ENCODE results near the gene CACNA2D3. TPM values are rescaled to one million over a fixed set of nuclear protein-coding genes. Genes with fewer than 3 reads are reported as not detected.

CACNA2D3 gene
- total RNA-seq, 1 donor from 2014 or later, result 0.10 TPM

DNA sequence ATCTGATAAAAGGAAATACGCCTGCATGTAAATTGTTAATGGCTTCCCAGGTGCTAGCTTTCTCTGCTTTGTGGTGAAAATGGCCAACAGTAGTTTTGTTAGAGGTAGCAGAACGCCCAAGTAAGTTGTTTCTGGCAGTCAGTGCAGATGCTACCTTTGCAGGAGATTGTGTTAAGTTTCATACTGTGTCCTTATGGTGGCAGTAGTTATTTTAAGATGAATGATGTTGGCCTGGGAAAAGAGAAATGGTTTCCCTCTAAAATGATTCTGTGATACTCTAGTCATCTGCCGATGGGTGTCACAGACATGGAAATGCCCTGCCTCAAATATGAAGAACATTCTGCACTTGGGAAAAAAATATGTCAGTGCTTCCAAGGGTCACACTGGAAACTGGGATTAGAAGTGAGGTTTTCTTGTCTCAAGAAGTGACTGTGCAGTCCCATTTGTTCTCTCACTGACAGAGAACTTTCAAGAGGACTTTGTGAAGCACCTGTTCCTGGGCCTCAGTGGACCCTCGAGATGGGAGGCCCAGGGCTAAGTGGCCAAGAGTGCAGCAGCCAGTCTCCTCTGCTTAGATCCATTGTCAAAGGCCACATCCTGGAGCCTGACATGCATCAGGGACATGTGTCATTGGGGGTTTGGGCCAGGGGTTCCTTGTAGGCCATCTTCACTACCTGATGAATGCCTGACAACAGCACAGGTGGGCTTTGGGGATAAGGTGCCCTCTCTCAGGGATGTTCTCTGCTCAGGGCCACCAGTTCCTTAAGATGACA is 393.3 kb downstream of the CACNA2D3 start:
- no peak for ATAC-seq
- DNase-seq (ENCODE audit: low spot score), result no peak

DNA sequence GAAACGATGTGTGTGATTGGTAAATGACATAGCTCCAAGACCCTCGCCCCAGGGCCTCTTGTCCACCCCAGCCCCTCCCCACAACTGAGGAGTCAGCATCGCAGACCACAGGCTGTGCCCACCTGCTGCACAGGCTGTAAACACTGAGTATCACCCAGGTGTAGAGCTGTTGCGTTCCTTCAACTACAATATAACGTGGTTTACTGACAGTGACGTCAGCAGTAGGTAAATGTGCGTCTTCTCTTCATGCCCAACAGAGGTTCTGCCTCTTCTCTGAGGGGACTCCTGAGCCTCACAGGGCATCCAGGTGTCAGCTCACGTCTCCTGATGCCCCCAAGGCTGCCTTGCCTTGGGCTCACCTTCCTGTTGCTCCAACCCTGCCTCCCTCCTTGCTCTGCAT is 395.1 kb downstream of the CACNA2D3 start:
- no peak for DNase-seq (ENCODE audit: low spot score)

DNA sequence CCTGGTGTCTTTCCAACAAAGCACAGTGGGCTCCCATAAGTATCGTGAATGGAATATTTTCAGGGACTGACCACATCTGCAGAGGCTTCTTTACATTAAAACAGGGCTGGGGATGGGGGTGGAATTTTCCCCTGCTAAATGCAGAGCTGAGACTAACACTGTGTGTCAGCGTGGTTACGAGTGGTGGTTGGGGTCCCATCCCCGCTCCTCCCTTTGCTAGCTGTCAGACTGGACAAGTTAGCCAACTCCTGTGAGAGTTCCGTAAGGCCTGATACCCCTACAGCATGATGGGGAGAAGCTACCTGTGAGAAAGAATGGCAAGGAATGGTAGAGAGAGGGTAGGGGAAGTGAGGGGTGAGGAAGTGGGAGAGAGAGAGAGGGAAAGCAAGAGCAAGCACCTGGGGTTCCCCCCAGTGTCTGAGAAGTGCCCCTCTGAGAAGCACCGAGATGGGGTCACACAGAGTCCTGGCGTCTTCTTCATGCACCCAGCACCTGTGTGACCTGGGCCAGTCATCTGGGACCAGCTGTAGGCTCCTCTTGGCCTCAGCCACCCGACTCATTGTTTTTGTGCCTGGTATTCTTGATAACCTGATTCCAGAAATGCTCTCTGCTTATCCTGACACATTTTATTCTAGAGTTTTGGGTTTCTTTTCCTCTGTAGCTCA is 395.8 kb downstream of the CACNA2D3 start:
- ATAC-seq, result no peak

More for the DNA sequence above, 395.1 kb downstream of the CACNA2D3 start:
- no peak for ATAC-seq

DNA sequence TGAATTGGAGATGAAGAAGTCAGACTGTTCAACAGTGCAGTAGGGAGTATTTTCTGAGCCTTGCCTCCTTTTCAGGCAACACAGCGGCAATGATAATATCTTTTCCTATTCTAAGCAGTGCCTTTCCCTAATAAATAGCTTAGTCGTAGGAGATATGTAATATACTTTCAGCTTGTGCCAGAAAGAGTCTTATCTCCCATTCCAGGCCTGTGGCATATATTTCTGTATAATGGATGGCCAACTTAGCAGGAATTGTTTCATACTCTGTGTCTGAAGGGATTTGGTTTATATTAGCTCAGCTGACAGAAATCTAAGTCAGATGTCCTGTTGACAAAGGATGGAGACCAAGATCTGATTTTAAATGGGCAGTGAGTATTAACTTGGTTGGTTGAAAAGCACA is 397.1 kb downstream of the CACNA2D3 start:
- DNase-seq (ENCODE audit: low spot score) (no peak), ATAC-seq (no peak)

More for the DNA sequence above, 395.8 kb downstream of the CACNA2D3 start:
- no peak for DNase-seq (ENCODE audit: low spot score)

DNA sequence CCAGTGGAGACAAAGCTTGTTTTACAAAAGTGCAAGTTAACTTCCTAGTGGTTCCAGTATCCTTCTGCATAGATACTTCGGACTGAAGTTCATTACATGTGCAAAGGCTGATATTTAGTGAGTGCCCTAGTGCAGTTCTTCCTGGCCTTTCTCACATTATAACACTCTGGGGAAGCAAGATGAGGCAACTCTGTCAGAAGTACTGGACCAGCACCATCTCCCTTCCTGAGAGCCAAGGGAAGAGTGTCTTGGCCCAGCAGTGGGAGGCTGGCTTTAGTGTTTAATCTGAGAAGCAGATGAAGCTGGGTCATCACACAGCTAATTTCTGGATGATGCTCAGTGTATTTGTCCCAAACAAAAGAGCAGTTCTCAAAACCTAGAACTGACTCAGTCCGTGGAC is 397.7 kb downstream of the CACNA2D3 start:
- ATAC-seq (no peak), DNase-seq (ENCODE audit: low spot score) (no peak)

DNA sequence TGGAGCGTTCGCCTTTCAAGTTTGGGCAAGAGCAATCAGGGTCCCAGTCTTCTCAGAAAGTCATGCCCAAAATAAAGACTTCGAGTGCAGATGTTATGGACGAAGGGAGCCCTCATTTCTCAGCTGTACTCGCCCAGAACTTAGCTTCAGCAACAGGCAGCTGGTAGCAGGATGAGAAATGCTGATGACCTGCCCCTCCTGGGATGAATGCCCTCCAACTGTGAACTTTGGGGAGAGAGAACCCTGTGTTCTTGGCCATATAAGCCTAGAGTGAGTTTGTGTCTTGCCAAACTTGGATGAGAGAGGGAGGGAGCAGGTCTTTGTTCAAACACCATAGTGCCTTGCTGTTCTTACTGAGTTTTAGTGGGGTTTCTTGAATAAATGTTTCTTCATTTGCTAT is 405.2 kb downstream of the CACNA2D3 start:
- no peak for ATAC-seq
- no peak for DNase-seq (ENCODE audit: low spot score)

DNA sequence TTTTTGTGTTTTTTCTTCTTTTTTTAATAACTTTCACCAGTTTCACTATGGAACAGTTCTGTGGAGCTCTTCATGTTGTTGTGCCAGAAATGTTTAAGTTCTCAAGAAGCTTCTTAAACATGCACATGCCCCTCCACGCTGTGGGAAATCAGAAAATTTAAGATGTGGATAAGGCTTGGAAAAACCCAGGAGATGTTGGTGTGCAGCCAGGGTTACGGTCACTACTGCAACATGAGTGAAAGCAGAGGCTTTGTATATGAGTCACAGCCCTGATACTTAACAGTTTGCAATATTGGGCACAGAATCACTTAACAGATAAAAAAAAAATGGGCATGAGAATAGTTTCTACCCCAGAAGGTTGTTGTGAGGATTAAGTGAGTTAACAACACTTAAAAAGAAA is 405.6 kb downstream of the CACNA2D3 start:
- DNase-seq (ENCODE audit: low spot score) (no peak), ATAC-seq (no peak)

DNA sequence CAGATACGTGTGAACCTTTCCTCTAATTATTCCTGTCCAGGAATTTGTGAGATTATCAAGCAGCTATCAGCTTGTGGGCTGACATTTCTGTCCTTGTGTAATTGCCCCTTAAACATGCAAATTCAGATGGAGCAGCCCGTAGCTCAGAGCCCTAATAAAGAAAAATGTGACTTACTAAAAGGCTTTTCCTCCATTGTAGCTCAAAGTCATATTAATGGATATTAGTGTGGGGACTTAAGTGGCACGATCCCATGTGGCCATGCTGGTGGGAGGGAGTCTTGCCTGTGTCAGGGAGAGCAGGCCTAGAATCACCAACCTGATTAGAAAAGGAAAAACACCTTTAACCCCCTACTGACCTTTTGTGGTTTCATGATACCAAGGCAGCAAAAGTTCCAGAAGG is 406.3 kb downstream of the CACNA2D3 start:
- no peak for DNase-seq (ENCODE audit: low spot score)
- ATAC-seq, result no peak

DNA sequence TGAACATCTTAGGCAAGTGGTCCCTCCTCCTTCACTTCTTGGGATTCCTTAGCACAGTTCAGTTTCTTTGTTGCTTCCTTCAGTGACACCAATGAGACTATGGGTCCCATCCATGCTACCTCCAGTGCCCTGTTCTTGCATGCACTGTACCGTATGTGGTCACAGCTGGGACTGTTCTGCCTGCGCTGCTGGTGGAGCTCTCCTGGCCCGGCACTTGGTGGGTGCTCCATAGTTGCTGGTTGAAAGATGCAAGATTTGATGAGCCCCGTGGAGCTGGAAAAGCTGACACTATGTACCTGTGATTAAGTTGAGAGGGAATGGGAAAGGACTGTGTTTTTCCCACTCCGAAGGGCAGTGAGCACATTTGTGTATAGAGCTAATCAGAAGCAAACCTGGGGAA is 407.7 kb downstream of the CACNA2D3 start:
- ATAC-seq, result no peak
- no peak for DNase-seq (ENCODE audit: low spot score)

DNA sequence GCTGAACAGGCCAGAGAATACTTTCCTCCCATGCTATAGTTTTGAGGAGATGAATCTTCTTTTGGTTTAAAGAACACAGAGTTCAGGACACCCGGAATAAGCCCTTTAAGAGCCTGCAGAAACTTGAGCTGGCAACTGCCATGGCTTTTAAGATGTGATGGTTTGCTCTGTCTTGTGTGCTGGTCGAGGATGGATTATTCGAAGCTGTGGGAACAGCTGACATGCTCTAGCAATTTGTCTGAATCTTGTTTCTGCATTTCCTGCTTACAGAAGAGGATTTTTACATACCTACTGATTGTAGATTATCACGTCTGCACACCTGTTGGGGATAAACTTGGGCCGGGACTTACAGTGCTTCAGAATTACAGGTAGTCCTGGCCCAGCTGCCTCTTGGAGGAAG is 408.6 kb downstream of the CACNA2D3 start:
- DNase-seq (ENCODE audit: low spot score) (no peak), ATAC-seq (no peak)

DNA sequence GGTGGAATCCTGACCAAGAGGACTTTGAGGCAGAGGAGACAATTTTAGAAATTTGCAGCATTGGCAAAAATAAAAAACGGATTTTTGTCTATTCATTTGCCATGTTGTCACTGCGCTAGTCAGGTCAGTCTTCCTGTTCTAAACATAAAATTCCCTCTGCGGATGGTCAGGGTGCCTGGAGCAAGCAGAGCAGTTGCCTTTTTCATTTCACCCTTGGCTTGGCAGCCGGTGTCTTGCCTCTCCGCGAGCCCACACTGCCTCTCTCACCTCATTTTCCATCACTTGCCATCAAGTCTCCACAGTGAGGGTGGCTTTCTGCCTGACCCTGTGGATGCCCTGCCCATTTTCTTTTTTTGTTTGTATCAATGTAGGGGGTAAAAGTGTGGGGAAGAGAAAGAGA is 409.4 kb downstream of the CACNA2D3 start:
- ATAC-seq, result no peak
- no peak for DNase-seq (ENCODE audit: low spot score)

DNA sequence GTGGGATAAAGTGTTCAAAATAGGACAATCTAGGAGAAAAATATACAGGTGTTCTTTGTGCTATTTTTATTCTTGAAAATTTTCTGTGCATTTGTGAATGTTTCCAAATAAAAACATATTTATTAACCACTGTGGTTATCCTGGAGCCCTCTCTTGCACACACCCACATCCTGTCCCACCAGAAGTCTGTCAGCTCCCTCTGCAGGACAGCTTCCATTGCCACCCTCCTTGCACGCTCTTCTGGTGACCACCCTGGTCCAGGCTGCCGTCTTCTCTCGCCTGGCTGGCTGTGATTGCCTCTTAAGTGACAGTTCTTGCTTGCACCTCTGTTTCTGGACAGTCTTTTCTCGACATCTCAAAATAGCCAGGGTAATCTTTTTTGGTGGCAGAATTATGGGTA is 411.5 kb downstream of the CACNA2D3 start:
- DNase-seq (ENCODE audit: low spot score) (no peak), ATAC-seq (no peak)

DNA sequence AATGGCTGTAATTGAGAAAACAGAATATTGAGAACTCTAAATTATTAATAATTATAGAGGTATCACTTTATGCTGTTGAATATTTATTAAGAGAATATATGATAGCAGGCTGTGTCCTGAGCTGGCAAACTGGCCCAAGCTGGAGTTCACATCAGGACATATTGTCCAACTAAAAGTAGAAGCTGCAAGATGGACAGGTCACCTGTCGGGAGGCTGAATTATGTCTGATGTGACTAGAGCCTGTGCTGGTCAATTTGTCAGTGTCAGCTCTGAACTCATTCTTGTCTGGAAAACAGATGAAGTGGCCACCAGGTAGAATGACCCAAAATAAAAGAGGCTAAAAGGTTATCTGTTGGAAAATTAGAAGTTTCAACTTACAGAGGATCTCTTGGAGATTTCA is 413.3 kb downstream of the CACNA2D3 start:
- ATAC-seq, result no peak
- DNase-seq (ENCODE audit: low spot score), result no peak

DNA sequence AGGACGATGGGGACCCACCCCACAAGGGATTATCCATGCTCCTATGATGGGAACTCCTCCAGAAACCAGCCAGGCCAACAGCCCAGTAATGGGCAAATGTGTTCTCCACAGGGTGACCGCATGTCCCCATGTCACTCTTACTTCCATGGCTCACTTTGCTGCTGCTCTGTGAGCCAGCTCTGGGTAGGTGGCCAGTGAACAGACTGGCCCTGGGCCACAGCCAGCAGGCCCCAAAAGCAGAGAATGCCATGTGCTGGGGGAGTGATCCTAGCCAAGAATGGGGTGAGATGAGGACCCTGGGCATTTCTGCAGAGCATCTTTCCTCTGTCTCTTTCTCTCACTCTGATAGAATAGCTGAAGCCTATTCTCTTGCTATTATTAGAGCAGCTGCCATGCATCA is 414.1 kb downstream of the CACNA2D3 start:
- DNase-seq (ENCODE audit: low spot score) (no peak), ATAC-seq (no peak)

DNA sequence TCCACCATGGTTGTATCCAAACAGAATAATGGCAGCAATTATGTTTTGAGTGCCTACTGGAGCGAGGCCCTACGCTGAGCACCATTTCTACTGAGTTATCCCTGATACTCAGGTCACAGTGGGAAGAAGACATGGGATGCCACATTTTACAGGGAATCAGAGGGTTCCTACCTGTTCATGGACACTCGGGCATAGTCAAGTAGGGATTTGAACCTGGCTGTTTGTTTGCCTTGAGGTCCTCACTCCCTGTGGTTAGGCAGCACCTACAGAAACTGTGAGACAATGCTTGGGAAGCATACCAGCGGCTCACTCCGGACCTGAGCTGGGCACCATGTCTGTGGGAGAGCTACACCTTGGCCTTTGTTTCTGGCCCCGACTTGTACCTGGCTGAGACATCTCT is 415.2 kb downstream of the CACNA2D3 start:
- ATAC-seq (no peak), DNase-seq (ENCODE audit: low spot score) (no peak)

DNA sequence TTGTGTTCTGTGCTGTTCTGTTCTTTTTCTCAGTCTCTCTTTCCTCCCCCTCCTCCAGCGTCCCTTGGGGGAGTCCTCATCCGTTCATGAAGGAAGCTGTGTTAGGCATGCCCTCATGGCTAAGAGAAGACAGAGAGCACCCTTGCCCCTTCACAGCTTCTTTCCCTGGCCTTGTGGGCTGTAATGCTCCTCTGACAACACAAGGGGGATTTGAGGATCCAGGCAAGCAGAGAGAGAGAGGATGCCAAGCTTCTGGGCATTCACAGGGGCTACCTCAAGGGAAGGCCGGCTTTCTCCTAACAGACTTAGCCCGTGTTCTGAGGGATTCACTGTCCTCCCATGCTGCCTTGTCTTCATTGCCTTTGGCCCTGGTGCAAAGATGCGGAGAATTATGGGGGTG is 416.0 kb downstream of the CACNA2D3 start:
- DNase-seq (ENCODE audit: low spot score) (no peak), ATAC-seq (no peak)

DNA sequence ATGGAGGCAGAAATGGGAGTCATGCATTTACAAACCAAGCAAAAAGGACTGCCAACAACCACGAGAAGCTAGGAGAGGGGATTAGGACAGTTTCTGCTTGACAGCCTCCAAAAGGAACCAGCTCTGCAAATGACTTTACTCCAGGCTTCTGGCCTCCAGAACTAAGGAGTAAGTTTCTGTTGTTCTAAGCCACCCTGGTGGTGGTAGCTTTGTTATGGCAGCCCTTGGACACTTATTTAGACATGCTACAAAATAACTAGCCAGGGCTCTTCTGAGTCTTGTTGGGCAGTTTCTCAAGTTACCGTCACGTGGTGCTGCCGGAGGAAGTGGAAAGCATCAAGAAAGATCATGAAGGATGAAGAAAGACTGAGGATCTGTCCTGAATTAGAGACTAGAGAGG is 419.0 kb downstream of the CACNA2D3 start:
- ATAC-seq, result no peak
- DNase-seq (ENCODE audit: low spot score), result no peak

DNA sequence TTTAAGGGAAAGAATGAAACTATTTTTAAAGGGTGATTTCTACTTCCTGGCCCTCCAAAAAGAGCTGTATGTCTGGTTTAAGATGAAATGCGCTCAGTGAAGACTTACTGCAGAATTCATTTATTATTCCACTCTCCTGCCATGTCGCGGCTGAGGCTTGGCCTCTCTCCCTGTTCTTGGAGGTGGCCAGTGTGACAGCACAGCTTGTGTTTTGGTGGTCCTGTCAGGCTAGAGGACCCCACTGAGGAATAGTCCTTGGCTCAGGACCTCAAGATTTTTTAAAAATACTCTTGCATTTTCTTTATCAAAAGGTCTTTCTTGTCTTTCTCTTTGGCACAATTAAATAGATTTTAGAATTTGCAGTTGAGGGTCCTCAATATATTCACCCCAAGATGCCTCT is 421.1 kb downstream of the CACNA2D3 start:
- no peak for ATAC-seq
- DNase-seq (ENCODE audit: low spot score), result no peak

DNA sequence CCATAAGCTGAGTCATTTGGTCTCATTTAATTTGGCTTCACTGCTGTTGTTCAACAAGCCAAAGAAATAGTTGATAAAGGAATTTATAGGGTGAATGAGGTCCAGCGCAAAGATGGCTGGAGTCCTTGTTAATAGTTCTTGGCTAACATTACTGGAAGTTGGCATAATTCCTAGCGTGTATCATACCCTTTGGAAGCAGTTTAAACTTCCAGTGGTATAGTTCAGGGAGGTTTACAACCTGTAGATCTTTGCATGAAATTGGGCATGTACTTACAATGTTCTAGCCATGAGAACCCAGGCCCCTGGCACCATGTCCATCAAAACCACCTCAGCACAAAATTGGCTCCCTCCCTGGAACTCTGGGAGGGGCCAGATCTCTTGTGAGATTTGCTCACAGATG is 424.7 kb downstream of the CACNA2D3 start:
- ATAC-seq (no peak), DNase-seq (ENCODE audit: low spot score) (no peak)

DNA sequence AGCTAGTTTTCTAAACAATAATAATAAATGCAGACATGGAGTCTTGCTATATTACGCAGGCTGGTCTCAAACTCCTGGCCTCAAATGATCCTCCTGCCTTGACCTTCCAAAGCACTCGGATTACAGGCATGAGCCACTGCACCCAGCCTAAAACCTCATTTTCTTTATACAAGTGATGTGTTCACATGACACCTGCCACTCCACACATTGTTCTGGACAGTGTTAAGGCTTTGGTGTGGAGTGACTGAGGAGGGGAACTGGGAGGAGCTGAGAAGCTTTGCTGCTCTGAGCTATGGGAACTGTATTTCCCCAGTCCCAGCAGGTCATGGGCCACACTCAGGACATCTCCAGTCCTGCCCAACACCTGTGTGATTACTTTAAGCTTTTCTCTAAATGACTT is 425.5 kb downstream of the CACNA2D3 start:
- ATAC-seq (no peak), DNase-seq (ENCODE audit: low spot score) (no peak)

DNA sequence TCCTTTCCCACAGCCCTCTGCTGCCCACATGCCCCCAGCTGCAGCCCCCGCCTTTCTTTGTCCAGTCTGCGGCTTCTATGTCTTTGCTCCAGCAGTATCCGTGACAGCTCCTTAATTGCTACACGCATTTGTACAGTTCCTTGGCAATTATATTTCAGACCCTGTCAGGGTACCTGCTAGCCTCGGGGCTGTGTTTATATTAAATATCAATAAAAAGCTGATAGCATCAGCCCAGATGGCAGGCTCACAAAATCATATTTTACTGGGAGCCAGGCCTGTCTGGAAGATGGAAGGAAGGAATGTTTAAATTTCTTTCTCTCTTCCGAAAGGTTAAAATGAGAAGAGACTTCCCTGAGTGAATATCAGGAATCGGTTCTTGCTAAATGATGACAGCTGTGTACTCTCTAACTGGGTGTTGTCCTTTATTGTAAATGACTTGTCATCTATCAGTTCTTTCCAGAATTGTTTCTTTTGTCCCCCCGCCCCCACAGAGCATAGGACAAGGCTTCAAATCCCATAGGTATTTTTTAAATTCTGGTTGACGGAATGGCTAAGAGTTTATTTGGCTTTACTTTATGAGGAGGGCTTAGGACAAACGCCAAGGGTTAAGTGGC is 427.4 kb downstream of the CACNA2D3 start:
- ATAC-seq (no peak), DNase-seq (ENCODE audit: low spot score) (no peak)

DNA sequence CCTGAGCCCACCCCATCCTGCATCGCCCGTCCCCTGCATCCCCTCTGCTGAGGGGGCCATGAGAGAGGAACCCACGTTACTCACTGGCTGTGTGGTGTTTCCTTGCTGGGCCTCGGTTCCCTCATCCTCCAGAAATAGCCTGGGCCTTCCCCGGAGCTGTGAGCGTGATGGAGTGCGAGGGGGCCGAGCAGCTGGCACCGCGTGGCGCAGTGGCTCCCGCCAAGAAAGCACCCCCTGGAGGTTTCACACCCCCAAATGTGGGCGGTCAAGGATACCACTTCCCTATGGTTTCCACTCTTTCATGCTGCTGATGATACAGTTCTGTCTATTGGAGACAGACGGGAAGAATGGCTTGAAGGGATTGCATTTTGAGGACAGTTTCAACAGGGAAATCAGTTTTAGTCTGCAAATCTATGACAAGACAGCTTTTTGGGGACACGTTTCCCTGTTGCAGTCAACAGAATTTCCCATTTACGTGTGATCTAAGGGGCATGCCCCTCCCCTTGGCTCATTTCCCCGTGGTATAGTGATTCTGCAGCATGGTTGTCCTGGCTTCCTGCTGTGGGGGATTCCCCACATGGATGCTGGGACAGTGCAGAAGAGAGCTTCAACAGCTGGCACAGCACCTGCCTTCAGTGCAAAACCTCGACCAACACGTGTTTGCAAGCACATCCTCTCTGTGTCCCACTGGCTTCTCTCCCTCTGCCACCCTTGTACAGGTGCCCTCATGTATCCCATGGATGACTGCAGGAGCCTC is 428.0 kb downstream of the CACNA2D3 start:
- ATAC-seq, result no peak
- DNase-seq (ENCODE audit: low spot score), result no peak

All from left lobe of liver (tissue), 2 donors.